ENCODE results near the gene PLSCR4. TPM values are rescaled to one million over a fixed set of nuclear protein-coding genes. Genes with fewer than 3 reads are reported as not detected.
"Not testable (repeated sequence)": the region's sequence is repeated elsewhere in the genome, so short reads cannot be mapped to it uniquely, and the experiment has no call there.

PLSCR4 gene
- 89.9 and 102 TPM in 2 replicates for total RNA-seq

GRCh38 chr3:146250449-146251382 lies at the start of gene PLSCR4:
Gene PLSCR4, minus strand, starts transcription at chr3:146251105. Its CDS starts 29,034 bp downstream, at chr3:146222071.
- DNase-seq (ENCODE audit: low read depth, low spot score): peak; percentile 77

- DNase-seq (ENCODE audit: low read depth, low spot score): not testable (repeated sequence)
These were observed 42.5 kb upstream of the PLSCR4 start for GRCh38 chr3:146293401-146293800.

GRCh38 chr3:146283781-146284445 lies 33.0 kb upstream of the PLSCR4 start:
- no peak for DNase-seq (ENCODE audit: low read depth, low spot score)

- no peak for DNase-seq (ENCODE audit: low read depth, low spot score)
These were observed 30.0 kb upstream of the PLSCR4 start for GRCh38 chr3:146280864-146281263.

GRCh38 chr3:146279951-146280350 lies 29.0 kb upstream of the PLSCR4 start:
- DNase-seq (ENCODE audit: low read depth, low spot score): no peak

GRCh38 chr3:146279013-146279412 lies 28.1 kb upstream of the PLSCR4 start:
- no peak for DNase-seq (ENCODE audit: low read depth, low spot score)

GRCh38 chr3:146277953-146278631 lies 27.2 kb upstream of the PLSCR4 start:
- peak; percentile 97 for DNase-seq (ENCODE audit: low read depth, low spot score)

GRCh38 chr3:146275476-146275875 lies 24.6 kb upstream of the PLSCR4 start:
- no peak for DNase-seq (ENCODE audit: low read depth, low spot score)

- peak; percentile 93 for DNase-seq (ENCODE audit: low read depth, low spot score)
These were observed 23.9 kb upstream of the PLSCR4 start for GRCh38 chr3:146274833-146275232.

GRCh38 chr3:146273721-146274407 lies 23.0 kb upstream of the PLSCR4 start:
- DNase-seq (ENCODE audit: low read depth, low spot score): no peak

- DNase-seq (ENCODE audit: low read depth, low spot score): no peak
These were observed 20.3 kb upstream of the PLSCR4 start for GRCh38 chr3:146271180-146271579.

- DNase-seq (ENCODE audit: low read depth, low spot score): no peak
These were observed 18.4 kb upstream of the PLSCR4 start for GRCh38 chr3:146269271-146269670.

- no peak for DNase-seq (ENCODE audit: low read depth, low spot score)
These were observed 17.8 kb upstream of the PLSCR4 start for GRCh38 chr3:146268535-146269219.

GRCh38 chr3:146265720-146266119 lies 14.8 kb upstream of the PLSCR4 start:
- no peak for DNase-seq (ENCODE audit: low read depth, low spot score)

- DNase-seq (ENCODE audit: low read depth, low spot score): no peak
These were observed 11.6 kb upstream of the PLSCR4 start for GRCh38 chr3:146262371-146263110.

- DNase-seq (ENCODE audit: low read depth, low spot score): no peak
These were observed 9.1 kb upstream of the PLSCR4 start for GRCh38 chr3:146259880-146260589.

- no peak for DNase-seq (ENCODE audit: low read depth, low spot score)
These were observed 6.1 kb upstream of the PLSCR4 start for GRCh38 chr3:146256851-146257486.

GRCh38 chr3:146252445-146252844 lies 1.5 kb upstream of the PLSCR4 start:
- not testable (repeated sequence) for DNase-seq (ENCODE audit: low read depth, low spot score)

GRCh38 chr3:146249921-146250320 lies 984 bp downstream of the PLSCR4 start:
- no peak for DNase-seq (ENCODE audit: low read depth, low spot score)
